GM10248 (cell line): Measurements from ENCODE around the gene BSX.

ENCODE experiments used
- CTCF ChIA-PET: fragments of 300-600 bp; sonication (Branson Sonifier 250); formaldehyde crosslinking; extraction: SDS; loops from one replicate; lab custom pipeline; 2021; ENCODE audit warnings: antibody characterized with exemption; lab: Yijun Ruan, JAX
- POLR2A ChIA-PET: fragments of 350-650 bp; sonication (Branson Sonifier 250); formaldehyde crosslinking; extraction: SDS; loops from one replicate; lab custom pipeline; 2020; ENCODE audit warnings: antibody characterized with exemption; lab: Yijun Ruan, JAX
- DNase-seq: peaks from one replicate; pipeline ENCODE4 v3.0.0; 2012; ENCODE audit errors: extremely low spot score
- CTCF ChIP-seq: IDR thresholded peaks from 2 replicates; pipeline ENCODE4 v1.5.1; 2012; ENCODE audit warnings: mild to moderate bottlenecking, low read depth; ENCODE audit errors: extremely low read depth, missing control alignments, control extremely low read depth

The BSX gene

GRCh38 chr11:122981388-122982264, at the start of gene BSX:
BSX (minus strand) TSS chr11:122981834; CDS start chr11:122981671, 163 bp downstream.
- ChIA-PET POLR2A (no interaction called here), CTCF (interaction anchor here (0.8 kb wide), 1 partner anchor 16 kb away, joined by 3 read pairs; no protein-coding TSS in a partner anchor)
- no peak for TF ChIP-seq CTCF
- peak; percentile 64 for DNase-seq

- ChIA-PET CTCF (interaction anchor here (0.8 to 5.4 kb wide), 3 partner anchors 10 to 23 kb away, joined by 3 to 31 read pairs (median 17); no protein-coding TSS in a partner anchor), POLR2A (no interaction called here)
These were observed 48.9 kb upstream of the BSX start for GRCh38 chr11:123030517-123030916.

GRCh38 chr11:123020968-123021367, 39.3 kb upstream of the BSX start:
- POLR2A ChIA-PET: interaction anchor here (0.5 to 1.3 kb wide), 3 partner anchors 34 to 163 kb away, joined by 3 to 9 read pairs (median 3); partner anchors contain the start of gene HSPA8
- DNase-seq: peak; percentile 77
- TF ChIP-seq CTCF: peak; percentile 71
- CTCF ChIA-PET: interaction anchor here (0.8 to 10.2 kb wide), 37 partner anchors 9 to 440 kb away, joined by 3 to 257 read pairs (median 5); partner anchors contain the start of gene CRTAM

More at GRCh38 chr11:123030517-123030916, 48.9 kb upstream of the BSX start:
- no peak for DNase-seq
- TF ChIP-seq CTCF: no peak

- POLR2A ChIA-PET: no interaction called here
- DNase-seq: no peak
- no peak for TF ChIP-seq CTCF
- CTCF ChIA-PET: interaction anchor here (0.7 to 10.2 kb wide), 5 partner anchors 9 to 160 kb away, joined by 3 to 257 read pairs (median 10); no protein-coding TSS in a partner anchor
These were observed 37.1 kb upstream of the BSX start for GRCh38 chr11:123018702-123019101.

- CTCF ChIA-PET: interaction anchor here (0.8 to 5.8 kb wide), 4 partner anchors 10 to 159 kb away, joined by 3 to 36 read pairs (median 3); no protein-coding TSS in a partner anchor
These were observed 29.9 kb upstream of the BSX start for GRCh38 chr11:123011510-123011909.

More at GRCh38 chr11:123011510-123011909, 29.9 kb upstream of the BSX start:
- POLR2A ChIA-PET: no interaction called here
- TF ChIP-seq CTCF: no peak
- no peak for DNase-seq
